ENCODE measurements around the gene SLC22A4.

DNA sequence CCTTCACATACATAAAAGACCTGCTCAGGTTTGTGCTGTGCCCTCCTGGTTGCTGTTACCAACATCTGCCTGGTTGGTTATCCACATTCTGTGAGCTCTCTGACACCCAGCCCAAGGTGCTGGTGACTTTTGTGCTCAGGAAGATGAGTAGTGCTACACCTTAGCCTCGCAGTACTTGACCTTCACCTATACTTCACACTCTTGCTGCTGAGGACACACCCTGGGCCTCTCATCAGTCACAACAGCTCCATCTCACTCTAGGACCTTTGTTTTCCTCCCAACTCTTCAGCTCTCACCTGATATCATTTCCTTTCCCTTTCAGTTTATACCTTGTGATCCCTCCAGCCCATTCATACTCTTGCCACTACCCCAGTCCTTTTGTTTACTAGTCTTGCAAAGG lies 64.6 kb downstream of the SLC22A4 start:
- TF ChIP-seq EZH2 (IDR thresholded peaks at IDR 0.05; ENCODE audit: borderline replicate concordance) (no peak), CTCF (IDR thresholded peaks at IDR 0.05; ENCODE audit: poor library complexity) (no peak)

Data from hepatocyte (in vitro differentiated cells).